HG03571 (cell line): Measurements from ENCODE around the gene PANX1.
"Not testable (repeated sequence)": the region's sequence is repeated elsewhere in the genome, so short reads cannot be mapped to it uniquely, and the experiment has no call there.

Experiments used
- ATAC-seq: cut with Tn5 transposase; IDR thresholded peaks from one replicate; pipeline ENCODE4 v1.9.1; 2021; ENCODE audit not compliant: unreplicated experiment

The PANX1 gene

DNA sequence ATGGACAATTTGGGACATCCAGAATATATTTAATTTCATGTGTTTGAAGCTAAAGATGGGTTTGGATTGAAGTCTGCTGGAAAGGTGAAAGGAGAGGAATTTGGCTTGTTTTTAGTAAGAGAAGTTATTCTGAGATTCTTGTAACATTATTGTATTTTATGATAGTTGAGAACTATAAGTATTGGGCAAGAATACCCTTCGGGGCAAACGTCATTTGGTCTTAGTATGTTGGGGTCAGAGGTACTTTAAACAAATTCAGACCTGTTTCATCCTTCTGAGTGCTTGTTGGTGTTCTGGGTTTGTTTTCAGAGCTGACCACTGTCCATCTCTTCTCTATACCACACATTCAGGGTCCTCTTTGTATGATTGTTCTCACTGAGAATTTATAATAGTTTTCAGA lies 19.5 kb downstream of the PANX1 start:
- ATAC-seq = no peak

DNA sequence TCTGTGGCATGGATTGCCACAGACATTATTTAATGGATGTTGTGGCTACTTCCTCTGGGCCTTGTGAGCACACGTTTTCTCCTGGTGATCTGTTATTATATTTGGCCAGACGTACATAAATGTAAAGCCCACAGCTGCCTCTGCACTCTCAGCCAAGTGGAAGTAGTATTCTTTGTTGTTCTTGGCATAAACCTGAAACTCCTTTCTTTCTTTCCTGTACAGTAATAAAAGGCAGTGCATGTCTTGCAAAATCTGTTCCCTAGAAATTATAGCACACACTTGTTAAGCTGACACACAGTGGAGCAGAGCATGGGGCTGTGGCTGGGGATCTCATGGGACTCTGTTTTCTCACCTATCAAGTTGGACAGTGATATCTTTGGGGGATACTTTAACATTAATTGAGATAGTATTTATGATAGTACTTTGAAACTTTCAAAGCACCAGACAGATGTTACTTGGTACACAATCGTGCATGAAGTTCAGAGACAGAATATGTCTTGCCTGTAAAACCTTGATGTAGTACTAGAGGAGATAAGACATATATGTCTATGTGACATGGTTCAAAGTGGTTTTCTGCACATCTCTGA lies 20.9 kb downstream of the PANX1 start:
- no peak for ATAC-seq

DNA sequence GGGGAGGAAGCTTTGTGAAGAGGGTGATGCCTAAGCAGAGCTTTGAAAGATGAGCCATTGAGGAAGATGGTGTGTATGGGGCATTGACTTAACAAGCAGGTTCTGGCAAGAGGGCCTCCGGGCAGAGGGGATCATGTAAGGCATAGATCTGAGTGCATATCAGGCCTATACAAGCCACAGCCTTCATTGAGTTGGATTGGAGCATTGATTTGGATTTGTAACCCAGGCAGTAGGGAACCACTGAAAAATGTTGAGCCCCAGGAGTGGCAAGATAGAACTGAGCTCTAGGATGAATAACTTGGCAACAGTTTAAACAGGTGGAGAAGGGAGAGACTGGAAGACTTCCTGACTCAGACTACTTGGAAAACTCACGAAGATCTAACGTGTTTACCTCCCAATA lies 21.4 kb downstream of the PANX1 start:
- no peak for ATAC-seq

DNA sequence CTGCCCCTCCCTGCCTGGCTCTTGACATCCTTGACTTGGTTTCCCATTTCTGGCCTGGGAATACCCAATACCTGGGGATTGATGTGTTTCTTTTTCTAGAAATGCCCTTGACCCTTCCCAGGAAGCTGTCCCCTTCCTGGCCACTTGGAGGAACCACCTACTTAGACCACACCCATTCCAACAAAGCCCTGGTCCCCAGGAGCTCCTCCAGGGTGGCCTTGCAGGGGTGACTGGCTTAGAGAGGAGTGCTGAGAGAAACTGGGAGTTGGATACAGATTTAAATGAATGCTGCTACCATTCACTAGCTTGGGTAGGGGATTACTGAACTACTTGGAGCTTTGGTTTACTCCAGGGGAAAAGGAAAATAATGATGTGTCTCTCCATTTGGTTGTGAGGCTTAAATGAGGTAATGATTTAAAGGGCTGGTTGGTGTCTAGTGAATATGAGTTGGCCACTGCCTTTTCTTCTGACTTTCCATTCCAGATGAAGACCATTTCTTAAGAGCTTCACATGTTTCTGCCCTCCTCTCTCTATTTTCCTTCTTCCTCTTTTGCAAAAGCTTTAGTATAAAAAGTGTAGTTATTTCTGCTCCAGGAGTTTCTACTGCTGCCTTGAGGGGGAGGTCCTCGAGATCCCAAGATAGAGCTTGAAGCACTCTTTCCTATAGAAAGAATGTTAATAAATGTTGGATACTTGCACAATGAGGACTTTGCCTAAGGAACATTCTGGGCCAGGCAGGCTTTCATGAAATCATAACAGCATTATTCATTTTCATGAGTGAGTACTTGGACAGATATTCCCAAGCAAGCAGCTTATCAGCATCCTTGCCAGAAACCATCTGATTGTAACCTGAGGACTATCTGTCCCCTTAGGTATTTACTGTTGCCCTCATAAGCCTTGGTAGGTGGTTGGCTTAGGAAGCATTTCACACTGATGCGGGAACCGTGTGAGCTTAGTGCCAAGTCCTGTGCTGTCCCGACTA lies 22.4 kb downstream of the PANX1 start:
- no peak for ATAC-seq

DNA sequence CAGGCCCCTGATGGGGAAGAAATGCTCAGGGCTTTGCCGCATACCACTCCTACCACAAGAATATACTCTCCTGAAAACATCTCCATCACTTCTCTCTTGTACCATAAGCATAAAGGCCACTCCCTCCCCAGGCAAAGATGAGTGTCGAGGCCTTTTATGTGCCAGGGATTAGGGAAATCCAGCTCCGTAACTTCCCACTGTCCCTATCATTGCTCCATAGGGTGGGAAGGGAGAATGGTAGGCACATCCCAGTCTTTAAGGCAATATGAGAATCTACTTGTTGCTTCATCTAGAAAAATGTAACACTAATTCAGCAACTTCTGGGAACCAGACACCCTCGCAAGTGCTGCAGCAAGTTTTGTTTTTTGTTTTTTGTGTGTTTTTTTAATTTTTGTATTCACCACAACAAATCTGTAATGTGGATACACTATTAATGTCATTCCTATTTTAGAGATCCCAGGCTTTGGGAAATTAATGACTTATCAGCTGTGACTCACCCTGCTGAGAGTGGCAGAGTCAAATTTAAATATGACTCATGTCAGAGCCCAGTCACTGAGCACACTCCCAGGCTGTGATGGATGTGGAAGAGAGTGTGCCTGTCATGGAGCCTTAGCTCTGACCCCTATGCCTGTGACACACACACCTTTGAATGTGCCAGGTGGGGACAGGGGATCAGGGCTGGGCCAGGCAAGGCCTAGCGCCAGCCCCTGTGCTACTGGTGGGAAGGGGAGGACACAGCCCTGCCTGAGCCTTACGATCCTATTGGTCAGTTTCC lies 23.4 kb downstream of the PANX1 start:
- ATAC-seq = no peak

DNA sequence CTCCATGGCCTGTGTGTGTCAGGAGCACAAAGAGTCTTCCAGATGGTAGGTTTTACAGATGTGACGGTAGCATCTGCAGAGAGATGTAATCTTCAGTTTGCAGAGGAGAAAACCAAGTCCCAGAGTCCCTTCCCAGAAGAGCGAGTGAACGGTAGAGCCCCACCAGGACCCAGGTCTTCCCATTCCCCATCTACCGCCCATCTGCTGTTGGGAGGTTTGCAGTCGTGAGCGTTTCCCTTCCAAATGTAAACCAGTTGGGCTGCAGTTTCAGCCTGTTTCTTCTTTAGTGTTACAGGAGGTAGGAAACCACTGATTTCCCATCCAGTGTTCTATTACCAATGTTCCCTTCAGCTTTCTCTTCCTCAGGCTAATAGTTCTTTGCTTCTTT lies 24.0 kb downstream of the PANX1 start:
- no peak for ATAC-seq

DNA sequence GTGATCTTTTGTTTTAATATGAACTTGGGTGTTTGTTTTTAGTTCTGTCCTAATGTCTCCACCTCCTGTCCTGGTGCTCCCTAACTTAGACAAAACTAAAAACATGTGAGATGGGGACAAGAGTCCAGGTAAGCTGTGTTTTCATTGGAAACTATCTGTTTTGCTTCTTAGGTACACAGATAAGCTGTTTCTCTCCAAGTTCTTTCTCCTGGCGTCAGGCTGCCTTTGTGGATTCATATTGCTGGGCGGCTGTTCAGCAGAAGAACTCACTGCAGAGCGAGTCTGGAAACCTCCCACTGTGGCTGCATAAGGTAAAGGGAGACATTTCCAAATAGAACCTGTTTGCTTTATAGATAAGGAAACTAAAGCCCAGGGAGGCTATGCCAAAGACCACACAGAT lies 24.7 kb downstream of the PANX1 start:
- ATAC-seq = no peak

DNA sequence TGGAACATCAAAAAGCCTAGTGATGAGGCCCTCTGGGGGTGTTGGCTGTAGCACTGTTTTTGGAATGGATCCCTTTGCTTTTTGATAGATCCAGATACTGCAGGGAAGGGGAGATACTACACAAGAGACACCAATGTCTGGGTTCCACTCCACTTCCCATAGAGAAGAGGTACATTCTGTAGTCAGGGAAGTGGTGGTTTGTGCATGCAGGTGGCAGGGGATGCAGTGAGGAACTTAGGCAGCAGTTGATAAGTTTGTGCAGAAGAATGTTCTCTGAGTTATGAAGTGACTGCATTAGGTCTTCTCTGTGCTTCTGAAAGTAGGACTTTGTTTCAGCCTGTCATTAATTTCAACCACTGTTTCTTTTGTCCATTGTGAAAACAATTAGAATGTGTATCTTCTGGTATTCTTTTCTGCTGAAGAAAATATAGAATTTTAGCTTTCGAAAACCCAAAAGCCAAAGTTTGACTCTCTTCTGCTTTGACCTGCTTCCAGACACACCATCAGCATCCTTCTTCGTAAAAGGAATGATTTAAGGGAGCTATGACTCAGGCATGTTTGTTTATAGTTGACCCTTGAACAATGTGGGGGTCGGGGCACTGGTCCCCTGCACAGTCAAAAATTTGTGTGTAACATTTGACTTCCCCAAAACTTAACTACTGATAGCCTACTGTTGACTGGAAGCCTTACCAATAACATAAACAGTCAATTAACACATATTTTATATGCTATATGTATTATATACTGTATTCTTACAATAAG lies 25.6 kb downstream of the PANX1 start:
- no peak for ATAC-seq

DNA sequence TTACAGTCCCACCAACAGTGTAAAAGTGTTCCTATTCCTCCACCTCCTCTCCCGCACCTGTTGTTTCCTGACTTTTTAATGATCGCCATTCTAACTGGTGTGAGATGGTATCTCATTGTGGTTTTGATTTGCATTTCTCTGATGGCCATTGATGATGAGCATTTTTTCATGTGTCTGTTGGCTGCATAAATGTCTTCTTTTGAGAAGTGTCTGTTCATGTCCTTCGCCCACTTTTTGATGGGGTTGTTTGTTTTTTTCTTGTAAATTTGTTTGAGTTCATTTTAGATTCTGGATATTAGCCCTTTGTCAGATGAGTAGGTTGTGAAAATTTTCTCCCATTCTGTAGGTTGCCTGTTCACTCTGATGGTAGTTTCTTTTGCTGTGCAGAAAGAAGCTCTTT lies 28.7 kb downstream of the PANX1 start:
- ATAC-seq = not testable (repeated sequence)

DNA sequence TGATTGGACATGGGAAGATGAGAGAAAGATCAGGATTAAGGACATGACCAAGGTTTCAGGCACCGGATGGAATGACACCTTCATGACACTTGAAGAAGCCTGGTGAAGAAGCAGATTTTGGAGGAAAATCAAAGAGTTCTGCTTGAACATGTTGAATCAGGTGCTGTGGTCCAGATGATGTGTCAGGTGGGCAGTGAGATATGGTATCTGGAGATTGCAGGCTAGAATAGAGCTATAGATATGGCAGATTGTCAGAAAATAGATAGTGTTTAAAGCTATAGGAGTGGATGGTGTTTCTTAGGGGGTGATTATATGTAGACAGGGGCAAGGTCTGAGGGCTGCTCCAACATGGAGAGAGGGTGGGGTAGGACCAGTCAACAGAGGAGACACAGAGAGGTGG lies 40.2 kb downstream of the PANX1 start:
- no peak for ATAC-seq

DNA sequence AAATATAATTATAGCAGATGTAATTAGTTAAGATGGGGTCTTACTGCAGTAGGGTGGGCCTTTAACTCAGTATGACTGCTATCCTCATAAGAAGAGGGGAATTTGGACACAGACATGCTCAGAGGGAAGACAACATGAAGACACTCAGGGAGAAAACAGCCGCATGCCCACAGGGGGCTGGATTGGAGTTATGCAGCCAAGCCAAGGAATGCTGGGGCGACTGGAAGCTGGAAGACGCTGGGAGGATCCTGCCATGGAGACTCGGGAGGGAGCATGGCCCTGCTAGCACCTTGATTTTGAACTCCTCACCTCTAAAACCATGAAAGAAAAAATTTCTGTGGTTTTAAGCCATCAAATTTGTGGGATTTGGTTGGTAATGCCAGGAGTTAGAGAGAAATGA lies 40.9 kb downstream of the PANX1 start:
- ATAC-seq = no peak

DNA sequence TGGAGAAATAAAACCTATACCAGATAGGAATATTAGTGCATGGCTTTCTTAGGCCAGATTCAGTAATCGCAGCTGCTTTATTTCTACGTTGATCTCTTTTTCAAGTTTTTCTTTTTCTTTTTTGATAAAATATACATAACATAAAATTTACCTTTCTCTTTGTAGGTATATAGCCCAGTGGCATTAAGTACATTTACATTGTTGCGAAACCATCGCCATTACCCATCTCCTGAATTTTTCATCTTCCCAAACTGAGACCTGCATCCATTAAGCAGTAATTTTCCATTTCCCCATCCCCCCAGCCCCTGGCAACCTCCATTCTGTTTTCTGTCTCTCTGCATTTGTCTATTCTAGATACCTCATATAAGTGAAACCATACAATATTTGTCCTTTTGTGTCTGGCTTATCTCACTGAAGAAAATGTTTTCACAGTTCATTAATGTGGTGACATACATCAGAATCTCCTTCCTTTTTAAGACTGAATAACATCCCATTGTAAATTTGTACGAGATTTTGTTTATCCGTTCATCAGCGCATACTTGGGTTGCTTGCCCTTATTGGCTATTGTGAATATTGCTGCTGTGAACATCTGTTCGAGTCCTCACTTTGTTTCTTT lies 41.4 kb downstream of the PANX1 start:
- no peak for ATAC-seq

DNA sequence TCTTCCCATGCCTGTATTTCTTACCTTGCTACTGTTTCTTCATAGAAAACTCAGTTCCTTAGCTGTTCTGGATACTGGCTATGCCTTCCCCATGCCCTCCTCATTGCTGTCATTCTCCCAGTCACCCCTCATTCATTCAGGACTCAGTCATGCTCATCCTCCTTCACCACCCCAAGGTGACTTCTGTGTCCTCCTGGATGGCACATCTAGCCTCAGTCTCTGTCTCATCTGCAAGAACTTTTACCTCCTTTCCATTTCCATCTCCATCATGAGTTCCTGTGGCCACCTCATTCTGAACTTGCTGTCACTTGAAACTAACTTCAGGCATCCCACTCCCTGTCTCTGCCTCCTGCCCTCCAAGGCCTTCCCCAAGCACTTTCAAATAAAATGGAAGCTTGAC lies 42.3 kb downstream of the PANX1 start:
- no peak for ATAC-seq

DNA sequence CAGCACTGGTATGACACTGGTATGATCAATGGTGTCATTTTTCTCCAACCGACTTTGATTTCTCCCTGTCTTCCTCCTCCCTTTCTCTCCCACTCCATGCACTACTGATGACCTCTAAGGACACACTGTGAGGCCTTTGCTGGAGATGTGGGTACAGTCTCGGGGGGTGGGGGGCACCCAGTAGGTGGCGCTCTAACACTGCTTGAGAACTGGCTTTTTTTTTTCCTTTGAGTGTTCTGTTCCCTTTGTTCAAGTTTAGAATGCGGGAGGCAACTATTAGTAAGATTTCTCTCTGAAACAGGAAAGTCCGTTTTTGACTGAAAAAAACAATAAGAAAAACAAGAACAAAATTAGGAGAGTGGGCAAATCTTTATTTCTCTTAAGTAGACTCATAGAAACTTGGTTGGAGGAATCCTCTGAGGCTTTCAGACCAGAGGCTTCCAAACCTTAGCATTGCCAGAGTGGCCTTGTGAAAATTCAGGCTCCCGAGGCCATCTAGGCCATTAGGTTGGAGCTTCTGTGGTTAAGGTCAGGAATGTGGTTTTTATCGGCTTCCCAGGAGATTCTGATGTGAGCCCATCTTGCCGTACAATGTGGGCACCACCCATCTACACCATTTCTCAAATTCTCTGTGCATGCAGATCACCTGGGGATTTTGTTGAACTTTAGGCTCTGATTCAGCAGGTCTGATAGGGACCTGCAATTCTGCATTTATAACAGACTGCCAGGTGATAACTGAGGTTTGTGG lies 43.2 kb downstream of the PANX1 start:
- ATAC-seq = no peak

DNA sequence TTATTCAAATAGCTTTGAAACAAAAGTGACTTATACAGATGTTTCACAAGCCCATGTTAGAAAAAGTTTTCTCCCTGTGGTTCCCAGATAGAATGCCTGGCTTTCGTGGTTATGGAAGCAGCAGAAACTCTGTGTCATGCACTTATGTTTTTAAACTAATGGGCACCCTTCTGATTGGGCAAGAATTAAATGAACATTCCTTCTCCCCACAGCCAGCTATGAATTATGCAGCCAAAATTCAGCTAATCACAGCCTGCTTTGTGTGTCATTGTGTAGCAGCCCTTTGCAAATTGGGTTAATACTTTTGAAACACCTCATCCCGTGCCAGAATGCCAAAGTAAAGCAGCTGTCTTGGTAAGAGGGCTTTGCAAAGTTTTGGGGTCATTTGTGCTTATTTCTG lies 46.9 kb downstream of the PANX1 start:
- no peak for ATAC-seq

DNA sequence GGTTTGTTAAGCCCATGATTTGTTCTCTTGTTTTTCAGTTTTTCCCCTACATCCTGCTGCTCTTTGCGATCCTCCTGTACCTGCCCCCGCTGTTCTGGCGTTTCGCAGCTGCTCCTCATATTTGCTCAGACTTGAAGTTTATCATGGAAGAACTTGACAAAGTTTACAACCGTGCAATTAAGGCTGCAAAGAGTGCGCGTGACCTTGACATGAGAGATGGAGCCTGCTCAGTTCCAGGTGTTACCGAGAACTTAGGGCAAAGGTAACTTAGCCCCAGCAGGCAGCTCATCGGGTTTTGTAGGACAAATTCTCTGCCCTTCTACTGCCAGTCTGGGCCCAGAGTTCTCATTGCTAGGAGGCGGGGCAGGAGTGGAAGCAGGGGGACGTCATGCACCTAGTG lies 49.7 kb downstream of the PANX1 start:
- no peak for ATAC-seq

DNA sequence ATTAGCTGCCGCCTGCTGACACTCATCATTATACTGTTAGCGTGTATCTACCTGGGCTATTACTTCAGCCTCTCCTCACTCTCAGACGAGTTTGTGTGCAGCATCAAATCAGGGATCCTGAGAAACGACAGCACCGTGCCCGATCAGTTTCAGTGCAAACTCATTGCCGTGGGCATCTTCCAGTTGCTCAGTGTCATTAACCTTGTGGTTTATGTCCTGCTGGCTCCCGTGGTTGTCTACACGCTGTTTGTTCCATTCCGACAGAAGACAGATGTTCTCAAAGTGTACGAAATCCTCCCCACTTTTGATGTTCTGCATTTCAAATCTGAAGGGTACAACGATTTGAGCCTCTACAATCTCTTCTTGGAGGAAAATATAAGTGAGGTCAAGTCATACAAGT lies 51.1 kb downstream of the PANX1 start:
- ATAC-seq = no peak

DNA sequence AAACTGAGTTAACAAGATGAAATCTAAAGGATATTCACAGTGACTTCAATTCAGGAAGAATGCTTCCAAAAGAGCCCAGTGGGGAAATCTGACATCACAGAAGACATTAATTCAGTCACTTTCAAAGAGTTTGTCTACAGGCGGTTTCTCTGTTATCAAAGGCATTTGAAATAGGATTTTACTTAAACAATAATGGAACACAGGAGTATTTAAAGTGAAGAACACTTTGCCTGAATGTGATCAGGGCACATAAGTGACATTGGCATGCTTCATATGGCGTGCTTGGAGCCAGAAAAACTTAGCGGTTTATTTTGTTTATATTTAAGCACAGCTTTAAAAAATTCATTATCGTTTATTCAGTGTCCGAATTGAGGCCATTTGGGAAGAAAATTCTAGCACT lies 52.9 kb downstream of the PANX1 start:
- ATAC-seq = no peak

DNA sequence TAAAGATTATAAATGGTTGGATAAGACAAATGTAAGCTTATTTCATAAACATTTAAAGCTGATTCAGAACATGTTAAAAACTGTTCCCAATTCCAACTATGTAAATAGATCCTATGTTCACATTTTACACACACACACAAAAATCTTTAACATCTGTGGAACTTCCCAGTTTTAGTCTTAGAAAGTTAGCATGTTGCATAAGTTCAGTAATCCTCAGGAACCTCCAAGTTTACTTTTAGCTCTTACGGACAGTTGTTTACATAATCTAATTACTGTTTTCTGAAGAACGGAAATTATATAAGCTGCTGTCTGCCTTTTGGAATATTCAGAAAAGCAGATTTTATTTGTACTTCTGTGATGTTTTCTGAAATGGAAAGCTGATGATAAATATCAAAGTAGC lies 53.3 kb downstream of the PANX1 start:
- ATAC-seq = no peak
